Bronchial epithelial cell (primary cell): Measurements from ENCODE around the gene MCTP1. TPM values are rescaled to one million over a fixed set of nuclear protein-coding genes. Genes with fewer than 3 reads are reported as not detected.

Experiments
- DNase-seq: peaks from one replicate; pipeline ENCODE4 v3.0.0-alpha.2; 2010; ENCODE audit warnings: low read depth
- FAIRE-seq: peaks from 2 replicates; lab custom pipeline; 2011; peaks lifted over from hg19 to GRCh38; lab: Jason Lieb, UNC
- H3K27me3 ChIP-seq: 2 replicates; pipeline ENCODE4 v1.5.1; 2011; ENCODE audit warnings: low read length; ENCODE audit not compliant: control insufficient read depth, insufficient read depth
- H3K36me3 ChIP-seq: 2 replicates; pipeline ENCODE4 v1.5.1; 2011; ENCODE audit warnings: low read length; ENCODE audit not compliant: control insufficient read depth, insufficient read depth
- H3K4me3 ChIP-seq: 2 replicates; pipeline ENCODE4 v1.5.1; 2011; ENCODE audit warnings: mild to moderate bottlenecking, low read depth, low read length, control low read depth
- CTCF ChIP-seq: IDR thresholded peaks from 2 replicates; pipeline ENCODE4 v1.5.1; 2011; ENCODE audit warnings: mild to moderate bottlenecking, moderate library complexity, low read length, control low read depth, inconsistent platforms; ENCODE audit not compliant: insufficient read depth, severe bottlenecking
- total RNA-seq: library from RNA; depleted of rRNA; stranded (reverse); fragments of >200 nt; gene quantifications from 2 replicates; pipeline ENCODE4 v1.2.1, GENCODE V29; 2014

The MCTP1 gene
- total RNA-seq, 1 donor from 2014 or later = 17.9 TPM

DNA sequence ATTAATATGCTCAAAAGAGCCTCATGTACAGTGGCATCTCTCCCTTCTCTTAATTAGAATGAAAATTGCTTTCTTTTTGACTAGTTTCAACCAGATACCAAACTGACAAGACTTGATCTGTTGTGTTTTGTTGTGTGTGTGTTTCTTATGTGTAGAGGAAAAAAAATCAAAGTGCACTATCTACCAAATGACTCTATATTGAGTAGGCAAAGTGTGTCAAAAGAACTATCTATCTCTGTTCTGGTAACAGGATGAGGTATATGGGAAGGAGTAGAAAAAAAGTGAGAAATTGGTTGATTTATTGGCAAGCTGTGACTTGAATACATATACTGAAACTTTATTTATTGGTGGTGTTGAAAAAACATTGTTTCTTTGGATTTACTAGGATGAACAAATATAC lies 476.4 kb downstream of the MCTP1 start:
- Histone ChIP-seq H3K27me3 (no peaks in the 10 kb centered on the region), H3K4me3 (no peak overlapping the region), H3K36me3 (no peaks in the 10 kb centered on the region)
- FAIRE-seq = no peak
- no peak for TF ChIP-seq CTCF
- DNase-seq = no peak

GRCh38 chr5:94807985-94808384 lies 476.9 kb downstream of the MCTP1 start:
- no peak for TF ChIP-seq CTCF
- H3K4me3 ChIP-seq = no peak overlapping the region
- no peaks in the 10 kb centered on the region for H3K27me3 ChIP-seq
- no peak for DNase-seq
- FAIRE-seq = no peak
- no peaks in the 10 kb centered on the region for H3K36me3 ChIP-seq

DNA sequence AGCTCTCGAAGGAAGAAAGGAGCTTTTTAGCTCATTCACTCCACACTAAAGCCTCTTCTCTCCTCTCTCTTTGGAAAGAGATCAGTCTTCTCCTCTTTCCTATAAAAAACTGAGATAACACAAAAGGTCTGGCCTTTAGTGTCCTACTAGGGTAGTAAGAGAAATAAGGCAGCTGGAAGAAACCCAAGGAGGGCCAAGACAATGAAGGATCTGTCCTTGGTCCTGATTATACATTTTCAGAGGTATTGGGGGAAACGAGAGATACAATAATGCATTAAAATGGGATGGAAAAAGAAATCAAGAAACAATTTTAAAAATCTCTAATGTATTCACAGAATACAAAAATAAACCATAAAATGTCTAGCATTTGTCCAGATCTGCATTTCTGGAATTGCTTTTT lies 482.4 kb downstream of the MCTP1 start:
- FAIRE-seq (no peak), DNase-seq (no peak)
- TF ChIP-seq CTCF = no peak
- no peaks in the 10 kb centered on the region for H3K27me3 ChIP-seq
- no peaks in the 10 kb centered on the region for H3K36me3 ChIP-seq
- H3K4me3 ChIP-seq = no peak overlapping the region

DNA sequence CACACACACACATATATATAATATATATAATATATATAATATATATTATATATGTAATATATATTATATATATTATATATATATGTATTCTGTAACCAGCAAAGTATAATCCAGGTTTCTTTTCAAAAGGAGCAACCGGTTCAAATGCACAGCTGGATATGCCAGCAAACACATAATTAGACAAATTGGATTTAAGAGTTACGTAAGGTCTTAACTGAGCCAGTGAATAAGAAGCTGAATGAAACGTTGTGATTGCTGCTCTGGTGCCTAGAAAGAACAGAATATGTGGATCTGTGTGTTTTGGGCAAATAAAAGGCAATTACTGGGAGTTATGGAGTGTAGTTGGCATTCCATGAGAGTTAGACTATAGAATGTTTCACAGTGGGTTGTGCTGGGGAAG lies 488.3 kb downstream of the MCTP1 start:
- TF ChIP-seq CTCF = no peak
- Histone ChIP-seq H3K27me3 (no peaks in the 10 kb centered on the region), H3K36me3 (no peaks in the 10 kb centered on the region), H3K4me3 (no peak overlapping the region)
- DNase-seq (no peak), FAIRE-seq (no peak)

DNA sequence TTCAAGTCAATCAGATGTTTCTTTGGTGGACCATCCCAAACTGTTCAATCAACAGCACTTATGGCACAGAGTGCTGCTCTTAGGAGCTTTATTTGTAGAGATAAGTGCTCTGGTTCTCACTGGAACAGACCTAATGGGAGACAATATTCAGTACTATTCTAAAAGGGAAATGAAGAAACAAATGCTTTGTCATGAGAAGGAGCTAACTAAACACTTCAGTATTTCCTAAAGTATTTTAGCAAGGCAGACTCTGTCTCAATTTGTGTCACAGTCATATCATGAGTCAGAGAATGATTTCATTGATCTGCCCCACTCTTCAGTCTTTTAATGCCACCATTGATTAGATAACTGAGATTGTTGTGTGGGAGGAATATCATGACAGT lies 491.1 kb downstream of the MCTP1 start:
- no peak overlapping the region for H3K4me3 ChIP-seq
- no peak for FAIRE-seq
- peak; percentile 63 for DNase-seq
- H3K27me3 ChIP-seq = no peaks in the 10 kb centered on the region
- H3K36me3 ChIP-seq = no peaks in the 10 kb centered on the region
- no peak for TF ChIP-seq CTCF

GRCh38 chr5:94793113-94793815 lies 491.6 kb downstream of the MCTP1 start:
- H3K27me3 ChIP-seq = no peaks in the 10 kb centered on the region
- DNase-seq (peak; percentile 33), FAIRE-seq (no peak)
- H3K36me3 ChIP-seq = no peaks in the 10 kb centered on the region
- H3K4me3 ChIP-seq = no peak overlapping the region
- no peak for TF ChIP-seq CTCF
